B cell (primary cell): ENCODE results near the gene SOX6. TPM values are rescaled to one million over a fixed set of nuclear protein-coding genes. Genes with fewer than 3 reads are reported as not detected.

Source experiments
- ATAC-seq: fragments of 200-7000 bp; cut with Tn5 transposase; one replicate; pipeline ENCODE4 v1.10.0; 2021; ENCODE audit warnings: low read depth, mild to moderate bottlenecking, moderate number of reproducible peaks, moderate library complexity
- CTCF ChIA-PET: fragments of 350-600 bp; sonication (Branson Sonifier 250); formaldehyde crosslinking; loops from one replicate; lab custom pipeline; 2021; ENCODE audit warnings: antibody characterized with exemption, inconsistent platforms; lab: Charles Lee
- POLR2A ChIA-PET: fragments of 350-600 bp; sonication (Branson Sonifier 250); formaldehyde crosslinking; loops from one replicate; lab custom pipeline; 2021; ENCODE audit warnings: antibody characterized with exemption; lab: Charles Lee
- DNase-seq: peaks from one replicate; pipeline ENCODE4 v3.0.0; 2013
- H2AFZ ChIP-seq: 2 replicates; pipeline ENCODE4 v1.6.1; 2012; ENCODE audit warnings: mild to moderate bottlenecking, low read depth, low read length; ENCODE audit not compliant: insufficient read depth, poor library complexity, severe bottlenecking
- H3K27ac ChIP-seq, 2 donors: 1 replicate in 1 of 2; 2 replicates in 1 of 2; pipeline ENCODE4 v1.5.1; 2012 to 2013; ENCODE audit warnings: low read length in 2 of 2, mild to moderate bottlenecking in 2 of 2, moderate library complexity in 1 of 2
- H3K27me3 ChIP-seq, 4 experiments: fragments of 200-600 bp in 1 of 4; sonication (generic) in 1 of 4; replicated peaks in 1 of 4; 1 replicate in 2 of 4; 2 replicates in 2 of 4; pipeline versions ENCODE4 v1.6.1 to v1.7.0; 2013 to 2016; ENCODE audit warnings: low read length in 3 of 4, mild to moderate bottlenecking in 2 of 4, mixed read lengths in 1 of 4, moderate library complexity in 1 of 4; ENCODE audit not compliant: insufficient read depth in 4 of 4, control insufficient read depth in 3 of 4; ENCODE audit errors: control extremely low read depth in 1 of 4
- H3K36me3 ChIP-seq, 2 experiments: replicated peaks in 1 of 2; 1 replicate in 1 of 2; 2 replicates in 1 of 2; pipeline versions ENCODE4 v1.6.1 to v1.7.1; 2013; ENCODE audit warnings: low read length in 1 of 2; ENCODE audit not compliant: insufficient read depth in 2 of 2, control insufficient read depth in 1 of 2; ENCODE audit errors: control extremely low read depth in 1 of 2, extremely low read depth in 1 of 2
- H3K4me1 ChIP-seq, 2 donors: fragments of 200-600 bp in 1 of 2; sonication (generic) in 1 of 2; 1 replicate in 1 of 2; 2 replicates in 1 of 2; pipeline versions ENCODE4 v1.5.1 to v1.6.1; 2013 to 2017; ENCODE audit warnings: low read length in 2 of 2; ENCODE audit not compliant: control insufficient read depth in 2 of 2, insufficient read depth in 2 of 2
- H3K4me2 ChIP-seq: replicated peaks from 2 replicates; pipeline ENCODE3; 2012; ENCODE audit warnings: mild to moderate bottlenecking, low read depth, low read length; ENCODE audit not compliant: poor library complexity, severe bottlenecking
- H3K4me3 ChIP-seq, 5 experiments: fragments of 200-600 bp in 1 of 5; sonication (generic) in 1 of 5; 1 replicate in 3 of 5; 2 replicates in 2 of 5; pipeline versions ENCODE4 v1.5.1 to v1.7.0; 2011 to 2016; ENCODE audit warnings: low read length in 4 of 5, mild to moderate bottlenecking in 4 of 5, low read depth in 2 of 5, control low read depth in 1 of 5, moderate library complexity in 1 of 5; ENCODE audit not compliant: insufficient read depth in 1 of 5; ENCODE audit errors: control extremely low read depth in 1 of 5, extremely low read depth in 1 of 5
- H3K79me2 ChIP-seq: fragments of 200-600 bp; sonication (generic); one replicate; pipeline ENCODE4 v1.6.0; 2016; ENCODE audit warnings: low read length; ENCODE audit not compliant: control insufficient read depth, insufficient read depth
- H3K9ac ChIP-seq: fragments of 200-600 bp; sonication (generic); 2 replicates; pipeline ENCODE4 v1.6.1; 2017; ENCODE audit warnings: mild to moderate bottlenecking, low read length, moderate library complexity
- H3K9me3 ChIP-seq, 3 donors: one replicate each; pipeline versions ENCODE4 v1.6.1 to v1.7.1; 2013; ENCODE audit warnings: low read length in 2 of 3; ENCODE audit not compliant: control insufficient read depth in 2 of 3, insufficient read depth in 1 of 3; ENCODE audit errors: control extremely low read depth in 1 of 3
- H4K20me1 ChIP-seq: 2 replicates; pipeline ENCODE4 v1.6.0; 2012; ENCODE audit warnings: mild to moderate bottlenecking, low read length; ENCODE audit not compliant: insufficient read depth, control insufficient read depth, poor library complexity, severe bottlenecking
- H3K27ac Mint-ChIP-seq: one replicate; pipeline ENCODE4 v1.8.0; 2021; ENCODE audit warnings: mixed read lengths
- H3K27me3 Mint-ChIP-seq: one replicate; pipeline ENCODE4 v1.8.0; 2021; ENCODE audit warnings: mixed read lengths
- H3K4me1 Mint-ChIP-seq: one replicate; pipeline ENCODE4 v1.8.0; 2021; ENCODE audit warnings: mixed read lengths
- H3K4me3 Mint-ChIP-seq: one replicate; pipeline ENCODE4 v1.8.0; 2021; ENCODE audit warnings: mixed read lengths
- H3K9me3 Mint-ChIP-seq: one replicate; pipeline ENCODE4 v1.8.0; 2022; ENCODE audit warnings: mixed read lengths; ENCODE audit not compliant: insufficient read depth
- EZH2 ChIP-seq: IDR thresholded peaks from 2 replicates; pipeline ENCODE4 v1.6.1; 2012; ENCODE audit warnings: borderline replicate concordance, low read depth, mild to moderate bottlenecking, moderate library complexity, low read length; ENCODE audit not compliant: insufficient read depth, poor library complexity, severe bottlenecking
- WGBS: methylation state at CpG from one replicate; pipeline ENCODE4 v1.1.5; 2013; ENCODE audit warnings: missing lambda C conversion rate; ENCODE audit not compliant: insufficient coverage; 5-methylcytosine and 5-hydroxymethylcytosine counted together
- intact Hi-C: fragments of 100-400 bp; cut with micrococcal nuclease; formaldehyde crosslinking; loops from one replicate; pipeline ENCODE4 v1.10.0; 2022
- polyA plus RNA-seq: library from polyadenylated mRNA; depleted of rRNA; stranded (reverse); fragments of >200 nt; gene quantifications from 2 replicates; pipeline ENCODE4 v1.2.3, GENCODE V29; 2012
- total RNA-seq, 2 donors: library from RNA; stranded (reverse); fragments of 120-200 nt in 1 of 2; gene quantifications; 1 replicate in 1 of 2; 2 replicates in 1 of 2; pipeline versions ENCODE4 v1.2.3 to v1.2.4, GENCODE V29; 2013 to 2022
- TF ChIP-seq, protein P1 (sequence below): fragments of 200-600 bp; IDR thresholded peaks from one replicate; pipeline ENCODE4 v1.8.0; 2022; ENCODE audit warnings: antibody characterized with exemption, mild to moderate bottlenecking

Gene SOX6
- total and polyA plus RNA-seq, 2 donors (not counting 1 experiment from before 2014, with no cell fraction given): not detected

DNA sequence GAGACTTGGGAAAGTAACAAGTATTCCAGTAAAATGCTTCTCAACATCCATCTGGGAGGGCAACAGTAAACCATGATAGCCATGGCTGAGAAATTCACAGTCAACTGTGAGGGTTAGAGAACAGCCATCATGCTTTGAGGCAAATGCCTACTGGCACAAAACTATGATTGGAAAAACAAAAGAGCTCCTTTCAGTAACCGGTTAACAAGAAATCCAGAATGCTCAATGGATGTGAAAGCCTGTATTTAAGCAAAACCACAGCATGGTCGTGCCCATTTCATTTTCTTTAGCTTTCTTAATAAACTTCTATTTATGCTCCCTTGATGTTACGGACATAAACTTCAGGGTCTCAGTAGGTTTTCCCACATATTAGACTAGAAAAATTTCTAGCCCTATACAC lies 139.5 kb downstream of the SOX6 start:
- H2AFZ ChIP-seq: no peak overlapping the region
- intact Hi-C loops: no loop called here
- no peaks in the 10 kb centered on the region for H3K27me3 ChIP-seq
- no peak for TF ChIP-seq EZH2
- TF ChIP-seq, protein P1, sequence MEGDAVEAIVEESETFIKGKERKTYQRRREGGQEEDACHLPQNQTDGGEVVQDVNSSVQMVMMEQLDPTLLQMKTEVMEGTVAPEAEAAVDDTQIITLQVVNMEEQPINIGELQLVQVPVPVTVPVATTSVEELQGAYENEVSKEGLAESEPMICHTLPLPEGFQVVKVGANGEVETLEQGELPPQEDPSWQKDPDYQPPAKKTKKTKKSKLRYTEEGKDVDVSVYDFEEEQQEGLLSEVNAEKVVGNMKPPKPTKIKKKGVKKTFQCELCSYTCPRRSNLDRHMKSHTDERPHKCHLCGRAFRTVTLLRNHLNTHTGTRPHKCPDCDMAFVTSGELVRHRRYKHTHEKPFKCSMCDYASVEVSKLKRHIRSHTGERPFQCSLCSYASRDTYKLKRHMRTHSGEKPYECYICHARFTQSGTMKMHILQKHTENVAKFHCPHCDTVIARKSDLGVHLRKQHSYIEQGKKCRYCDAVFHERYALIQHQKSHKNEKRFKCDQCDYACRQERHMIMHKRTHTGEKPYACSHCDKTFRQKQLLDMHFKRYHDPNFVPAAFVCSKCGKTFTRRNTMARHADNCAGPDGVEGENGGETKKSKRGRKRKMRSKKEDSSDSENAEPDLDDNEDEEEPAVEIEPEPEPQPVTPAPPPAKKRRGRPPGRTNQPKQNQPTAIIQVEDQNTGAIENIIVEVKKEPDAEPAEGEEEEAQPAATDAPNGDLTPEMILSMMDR: no peak
- ChIA-PET CTCF (no interaction called here), POLR2A (no interaction called here)
- ATAC-seq (no peak), DNase-seq (no peak)
- Mint-ChIP-seq H3K9me3 (no peaks in the 10 kb centered on the region), H3K4me1 (no peaks in the 10 kb centered on the region), H3K27me3 (no peaks in the 10 kb centered on the region), H3K27ac (no peak overlapping the region), H3K4me3 (no peak overlapping the region)
- 94% methylated on average over 3 of the region's 3 CpGs for WGBS
- no peaks in the 10 kb centered on the region for H3K79me2 ChIP-seq
- H3K36me3 ChIP-seq: no peaks in the 10 kb centered on the region
- H3K4me1 ChIP-seq: no peaks in the 10 kb centered on the region
- no peaks in the 10 kb centered on the region for H3K9me3 ChIP-seq
- H3K4me3 ChIP-seq: no peak overlapping the region
- H4K20me1 ChIP-seq: no peaks in the 10 kb centered on the region
- no peak overlapping the region for H3K9ac ChIP-seq
- H3K4me2 ChIP-seq: no peak overlapping the region
- H3K27ac ChIP-seq: no peak overlapping the region

DNA sequence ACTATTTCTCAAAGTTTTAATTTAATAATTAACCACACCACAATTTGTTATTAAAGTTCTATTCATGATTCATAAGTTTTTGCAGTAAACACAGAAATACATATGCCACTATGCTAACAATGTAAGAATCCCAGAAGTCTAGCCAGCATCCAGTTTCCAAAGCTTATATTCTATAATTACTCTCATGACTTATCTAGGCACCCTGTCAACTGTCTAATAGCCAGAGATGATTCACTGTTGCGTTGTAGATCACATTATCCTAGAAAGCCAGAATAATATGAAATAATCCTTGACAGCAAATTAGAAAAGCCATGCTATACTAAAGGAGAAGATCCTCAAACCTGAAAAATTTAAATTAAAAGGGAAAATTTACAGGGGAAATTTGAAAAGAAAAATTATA lies 141.0 kb downstream of the SOX6 start:
- Histone ChIP-seq H2AFZ (no peak overlapping the region), H3K4me1 (no peaks in the 10 kb centered on the region), H3K36me3 (no peaks in the 10 kb centered on the region), H3K9me3 (no peaks in the 10 kb centered on the region), H3K9ac (no peak overlapping the region), H4K20me1 (no peaks in the 10 kb centered on the region), H3K27me3 (no peaks in the 10 kb centered on the region), H3K4me2 (no peak overlapping the region), H3K79me2 (no peaks in the 10 kb centered on the region), H3K4me3 (no peak overlapping the region), H3K27ac (no peak overlapping the region)
- POLR2A ChIA-PET: no interaction called here
- Mint-ChIP-seq H3K27me3 (no peaks in the 10 kb centered on the region), H3K27ac (no peak overlapping the region), H3K4me3 (no peak overlapping the region), H3K9me3 (no peaks in the 10 kb centered on the region), H3K4me1 (no peaks in the 10 kb centered on the region)
- ATAC-seq (no peak), DNase-seq (no peak)
- no CpG with 5 or more reads among the region's 1 CpG for WGBS
- TF ChIP-seq, protein P1: no peak
- no peak for TF ChIP-seq EZH2
- intact Hi-C loops: no loop called here
- CTCF ChIA-PET: no interaction called here
